Vagina (tissue), 2 donors: ENCODE measurements around the gene NMRAL1.

ENCODE experiments used
- CTCF ChIP-seq, 3 experiments: fragments of 450-650 bp in 2 of 3; fragments of 200-600 bp in 1 of 3; sonication (generic) in 1 of 3; IDR thresholded peaks; one replicate each; pipeline ENCODE4 v1.5.1; 2017 to 2019; ENCODE audit warnings: antibody characterized with exemption in 3 of 3, mild to moderate bottlenecking in 2 of 3, moderate library complexity in 2 of 3
- POLR2A ChIP-seq, 2 donors: fragments of 450-650 bp; IDR thresholded peaks; one replicate each; pipeline ENCODE4 v1.6.1; 2017; ENCODE audit warnings: antibody characterized with exemption in 2 of 2, mild to moderate bottlenecking in 2 of 2, moderate library complexity in 2 of 2

GRCh38 chr16:4420505-4421105, 53.8 kb downstream of the NMRAL1 start:
- no peak for TF ChIP-seq CTCF (IDR thresholded peaks at IDR 0.05)
- no peak for TF ChIP-seq POLR2A (IDR thresholded peaks at IDR 0.05)
